ENCODE measurements around the gene GNA12. TPM values are rescaled to one million over a fixed set of nuclear protein-coding genes. Genes with fewer than 3 reads are reported as not detected.
A peak's percentile ranks its signal among the peaks of the same experiment; 100 is the strongest.

Gene GNA12
- total and polyA plus RNA-seq, 9 of the 15 experiments (the other 6 are each of a cell fraction or from before 2014, with no cell fraction given), result 0.65 to 32.7 (median 9.6) TPM

GRCh38 chr7:2732959-2733584 lies 111.0 kb downstream of the GNA12 start (continued):
- TF ChIP-seq, protein P1, sequence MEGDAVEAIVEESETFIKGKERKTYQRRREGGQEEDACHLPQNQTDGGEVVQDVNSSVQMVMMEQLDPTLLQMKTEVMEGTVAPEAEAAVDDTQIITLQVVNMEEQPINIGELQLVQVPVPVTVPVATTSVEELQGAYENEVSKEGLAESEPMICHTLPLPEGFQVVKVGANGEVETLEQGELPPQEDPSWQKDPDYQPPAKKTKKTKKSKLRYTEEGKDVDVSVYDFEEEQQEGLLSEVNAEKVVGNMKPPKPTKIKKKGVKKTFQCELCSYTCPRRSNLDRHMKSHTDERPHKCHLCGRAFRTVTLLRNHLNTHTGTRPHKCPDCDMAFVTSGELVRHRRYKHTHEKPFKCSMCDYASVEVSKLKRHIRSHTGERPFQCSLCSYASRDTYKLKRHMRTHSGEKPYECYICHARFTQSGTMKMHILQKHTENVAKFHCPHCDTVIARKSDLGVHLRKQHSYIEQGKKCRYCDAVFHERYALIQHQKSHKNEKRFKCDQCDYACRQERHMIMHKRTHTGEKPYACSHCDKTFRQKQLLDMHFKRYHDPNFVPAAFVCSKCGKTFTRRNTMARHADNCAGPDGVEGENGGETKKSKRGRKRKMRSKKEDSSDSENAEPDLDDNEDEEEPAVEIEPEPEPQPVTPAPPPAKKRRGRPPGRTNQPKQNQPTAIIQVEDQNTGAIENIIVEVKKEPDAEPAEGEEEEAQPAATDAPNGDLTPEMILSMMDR (IDR thresholded peaks at IDR 0.05 in 2 of 3, conservative IDR thresholded peaks at IDR 0.05 in 1 of 3; ENCODE audit: insufficient read depth in 2 of 3, low read depth in 1 of 3, low read length in 3 of 3), result peak in 2 of 3 experiments; percentile 15 to 22; a peak in 2 of 6 replicates
- TF ChIP-seq FOXM1 (IDR thresholded peaks at IDR 0.05; ENCODE audit: low read depth) (peak; percentile 39; the same call in 1 of the 2 replicates), FOXM1 (CRISPR knock-in tag; IDR thresholded peaks at IDR 0.05; ENCODE audit: low read depth) (no peak), ZNF24 (IDR thresholded peaks at IDR 0.05) (peak; percentile 26; the same call in 1 of the 2 replicates), LEF1 (IDR thresholded peaks at IDR 0.05) (0 out of 2 replicates have a peak, but pooled peaks have one; percentile 37), CBX2 (IDR thresholded peaks at IDR 0.05; ENCODE audit: insufficient read depth, low read length, poor library complexity, severe bottlenecking) (no peak), MEIS2 (IDR thresholded peaks at IDR 0.05; ENCODE audit: partially characterized antibody) (peak; percentile 14), ZNF766 (CRISPR knock-in tag; conservative IDR thresholded peaks at IDR 0.05) (peak; percentile 79), NCOR1 (IDR thresholded peaks at IDR 0.05) (peak; percentile 56; the same call in 1 of the 2 replicates), NFXL1 (CRISPR knock-in tag; IDR thresholded peaks at IDR 0.05) (no peak), ZNF12 (CRISPR knock-in tag; IDR thresholded peaks at IDR 0.05) (0 out of 2 replicates have a peak, but pooled peaks have one; percentile 36), FOSL1 (tag; conservative IDR thresholded peaks at IDR 0.05) (peak; percentile 52), SMC3 (conservative IDR thresholded peaks at IDR 0.05; ENCODE audit: insufficient read depth, low read depth, low read length) (no peak), ETV5 (CRISPR knock-in tag; IDR thresholded peaks at IDR 0.05; ENCODE audit: low read depth) (peak; percentile 61), ZFPM2 (CRISPR knock-in tag; IDR thresholded peaks at IDR 0.05) (no peak)
- TF ChIP-seq, protein P2, sequence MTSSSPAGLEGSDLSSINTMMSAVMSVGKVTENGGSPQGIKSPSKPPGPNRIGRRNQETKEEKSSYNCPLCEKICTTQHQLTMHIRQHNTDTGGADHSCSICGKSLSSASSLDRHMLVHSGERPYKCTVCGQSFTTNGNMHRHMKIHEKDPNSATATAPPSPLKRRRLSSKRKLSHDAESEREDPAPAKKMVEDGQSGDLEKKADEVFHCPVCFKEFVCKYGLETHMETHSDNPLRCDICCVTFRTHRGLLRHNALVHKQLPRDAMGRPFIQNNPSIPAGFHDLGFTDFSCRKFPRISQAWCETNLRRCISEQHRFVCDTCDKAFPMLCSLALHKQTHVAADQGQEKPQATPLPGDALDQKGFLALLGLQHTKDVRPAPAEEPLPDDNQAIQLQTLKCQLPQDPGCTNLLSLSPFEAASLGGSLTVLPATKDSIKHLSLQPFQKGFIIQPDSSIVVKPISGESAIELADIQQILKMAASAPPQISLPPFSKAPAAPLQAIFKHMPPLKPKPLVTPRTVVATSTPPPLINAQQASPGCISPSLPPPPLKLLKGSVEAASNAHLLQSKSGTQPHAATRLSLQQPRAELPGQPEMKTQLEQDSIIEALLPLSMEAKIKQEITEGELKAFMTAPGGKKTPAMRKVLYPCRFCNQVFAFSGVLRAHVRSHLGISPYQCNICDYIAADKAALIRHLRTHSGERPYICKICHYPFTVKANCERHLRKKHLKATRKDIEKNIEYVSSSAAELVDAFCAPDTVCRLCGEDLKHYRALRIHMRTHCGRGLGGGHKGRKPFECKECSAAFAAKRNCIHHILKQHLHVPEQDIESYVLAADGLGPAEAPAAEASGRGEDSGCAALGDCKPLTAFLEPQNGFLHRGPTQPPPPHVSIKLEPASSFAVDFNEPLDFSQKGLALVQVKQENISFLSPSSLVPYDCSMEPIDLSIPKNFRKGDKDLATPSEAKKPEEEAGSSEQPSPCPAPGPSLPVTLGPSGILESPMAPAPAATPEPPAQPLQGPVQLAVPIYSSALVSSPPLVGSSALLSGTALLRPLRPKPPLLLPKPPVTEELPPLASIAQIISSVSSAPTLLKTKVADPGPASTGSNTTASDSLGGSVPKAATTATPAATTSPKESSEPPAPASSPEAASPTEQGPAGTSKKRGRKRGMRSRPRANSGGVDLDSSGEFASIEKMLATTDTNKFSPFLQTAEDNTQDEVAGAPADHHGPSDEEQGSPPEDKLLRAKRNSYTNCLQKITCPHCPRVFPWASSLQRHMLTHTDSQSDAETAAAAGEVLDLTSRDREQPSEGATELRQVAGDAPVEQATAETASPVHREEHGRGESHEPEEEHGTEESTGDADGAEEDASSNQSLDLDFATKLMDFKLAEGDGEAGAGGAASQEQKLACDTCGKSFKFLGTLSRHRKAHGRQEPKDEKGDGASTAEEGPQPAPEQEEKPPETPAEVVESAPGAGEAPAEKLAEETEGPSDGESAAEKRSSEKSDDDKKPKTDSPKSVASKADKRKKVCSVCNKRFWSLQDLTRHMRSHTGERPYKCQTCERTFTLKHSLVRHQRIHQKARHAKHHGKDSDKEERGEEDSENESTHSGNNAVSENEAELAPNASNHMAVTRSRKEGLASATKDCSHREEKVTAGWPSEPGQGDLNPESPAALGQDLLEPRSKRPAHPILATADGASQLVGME (CRISPR knock-in tag; IDR thresholded peaks at IDR 0.05), result no peak
- TF ChIP-seq, protein P3, sequence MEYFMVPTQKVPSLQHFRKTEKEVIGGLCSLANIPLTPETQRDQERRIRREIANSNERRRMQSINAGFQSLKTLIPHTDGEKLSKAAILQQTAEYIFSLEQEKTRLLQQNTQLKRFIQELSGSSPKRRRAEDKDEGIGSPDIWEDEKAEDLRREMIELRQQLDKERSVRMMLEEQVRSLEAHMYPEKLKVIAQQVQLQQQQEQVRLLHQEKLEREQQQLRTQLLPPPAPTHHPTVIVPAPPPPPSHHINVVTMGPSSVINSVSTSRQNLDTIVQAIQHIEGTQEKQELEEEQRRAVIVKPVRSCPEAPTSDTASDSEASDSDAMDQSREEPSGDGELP (CRISPR knock-in tag; IDR thresholded peaks at IDR 0.05; ENCODE audit: borderline replicate concordance), result peak; percentile 97
- TF ChIP-seq, protein P4, sequence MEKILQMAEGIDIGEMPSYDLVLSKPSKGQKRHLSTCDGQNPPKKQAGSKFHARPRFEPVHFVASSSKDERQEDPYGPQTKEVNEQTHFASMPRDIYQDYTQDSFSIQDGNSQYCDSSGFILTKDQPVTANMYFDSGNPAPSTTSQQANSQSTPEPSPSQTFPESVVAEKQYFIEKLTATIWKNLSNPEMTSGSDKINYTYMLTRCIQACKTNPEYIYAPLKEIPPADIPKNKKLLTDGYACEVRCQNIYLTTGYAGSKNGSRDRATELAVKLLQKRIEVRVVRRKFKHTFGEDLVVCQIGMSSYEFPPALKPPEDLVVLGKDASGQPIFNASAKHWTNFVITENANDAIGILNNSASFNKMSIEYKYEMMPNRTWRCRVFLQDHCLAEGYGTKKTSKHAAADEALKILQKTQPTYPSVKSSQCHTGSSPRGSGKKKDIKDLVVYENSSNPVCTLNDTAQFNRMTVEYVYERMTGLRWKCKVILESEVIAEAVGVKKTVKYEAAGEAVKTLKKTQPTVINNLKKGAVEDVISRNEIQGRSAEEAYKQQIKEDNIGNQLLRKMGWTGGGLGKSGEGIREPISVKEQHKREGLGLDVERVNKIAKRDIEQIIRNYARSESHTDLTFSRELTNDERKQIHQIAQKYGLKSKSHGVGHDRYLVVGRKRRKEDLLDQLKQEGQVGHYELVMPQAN (IDR thresholded peaks at IDR 0.05; ENCODE audit: borderline replicate concordance), result peak; percentile 79; the same call in 1 of the 2 replicates

Data from K562 (cell line).